COR-L47 (cell line): ENCODE data around the gene SLC44A2.

ENCODE experiments used
- DNase-seq: peaks from one replicate; lab custom pipeline; 2025; lab: John Stamatoyannopoulos, UW

The SLC44A2 gene

DNA sequence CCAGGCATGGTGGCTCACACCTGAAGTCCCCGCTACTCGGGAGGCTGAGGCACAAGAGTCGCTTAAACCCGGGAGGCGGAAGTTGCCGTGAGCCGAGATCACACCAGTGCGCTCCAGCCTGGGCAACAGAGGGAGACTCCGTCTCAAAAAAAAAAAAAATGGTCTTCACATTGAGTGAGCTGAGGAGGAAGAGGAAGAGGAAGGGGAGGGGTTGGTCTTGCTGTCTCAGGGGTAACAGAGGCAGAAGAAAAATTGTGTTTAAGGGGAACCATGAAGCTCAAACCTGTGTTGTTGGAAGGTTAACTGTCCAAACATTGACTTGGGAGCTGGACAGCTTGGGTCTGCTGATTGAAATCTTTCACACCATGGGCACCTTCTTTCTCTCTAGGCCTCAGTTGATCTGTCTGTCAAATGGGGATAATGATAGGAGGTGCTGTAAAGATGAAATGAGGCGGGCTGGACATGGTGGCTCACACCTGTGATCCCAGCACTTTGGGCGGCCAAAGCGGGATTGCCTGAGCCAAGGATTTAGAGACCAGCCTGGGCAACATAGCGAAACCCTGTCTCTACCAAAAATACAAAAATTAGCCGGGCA lies 9.8 kb upstream of the SLC44A2 start:
- no peak for DNase-seq

DNA sequence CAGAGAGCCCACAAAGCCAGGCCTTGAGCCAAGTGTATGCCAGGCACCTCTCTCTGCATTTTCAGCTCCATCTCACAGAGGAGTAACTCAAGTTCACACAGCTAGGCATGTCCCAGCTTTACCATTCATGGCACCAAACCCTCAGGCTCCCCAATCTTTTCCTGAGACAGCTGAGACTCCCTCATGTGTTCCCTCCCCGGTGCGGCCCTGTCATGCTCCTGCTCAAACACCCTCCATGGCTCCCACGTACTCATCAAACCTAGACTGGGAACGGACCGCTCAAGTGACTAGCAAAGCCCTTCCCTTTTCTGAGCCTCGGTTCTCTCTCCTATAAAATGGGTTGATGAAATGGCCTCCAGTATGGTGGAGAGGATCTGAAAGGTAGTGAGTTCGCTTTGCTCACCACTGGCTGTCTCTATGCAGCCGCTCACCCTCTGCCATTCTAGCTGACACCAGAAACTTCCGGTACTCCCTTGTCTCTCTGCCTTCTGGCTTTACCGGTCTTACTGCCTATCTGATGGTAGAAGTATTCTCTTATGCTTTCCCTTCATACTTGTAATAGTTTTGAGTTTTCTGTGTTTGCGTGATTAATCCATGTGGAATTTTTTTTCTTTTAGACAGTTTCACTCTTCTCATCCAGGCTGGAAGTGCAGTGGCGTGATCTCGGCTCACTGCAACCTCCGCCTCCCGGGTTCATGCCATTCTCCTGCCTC lies 7.8 kb upstream of the SLC44A2 start:
- no peak for DNase-seq

DNA sequence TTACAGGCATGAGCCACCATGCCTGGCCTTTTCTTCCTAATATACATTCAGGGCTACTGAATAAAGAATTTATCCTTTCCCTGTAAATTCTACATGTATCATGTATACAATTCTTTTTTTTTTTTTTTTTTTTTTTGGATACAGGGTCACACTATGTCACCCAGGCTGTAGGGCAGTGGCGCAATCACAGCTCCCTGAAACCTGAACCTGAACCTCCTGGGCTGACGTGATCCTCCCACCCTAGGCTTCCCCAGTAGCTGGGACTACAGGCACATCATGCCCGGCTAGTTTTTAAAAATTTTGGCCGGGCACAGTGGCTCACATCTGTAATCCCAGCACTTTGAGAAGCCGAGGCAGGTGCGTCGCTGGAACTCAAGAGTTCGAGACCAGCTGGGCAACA lies 6.5 kb upstream of the SLC44A2 start:
- DNase-seq: no peak

DNA sequence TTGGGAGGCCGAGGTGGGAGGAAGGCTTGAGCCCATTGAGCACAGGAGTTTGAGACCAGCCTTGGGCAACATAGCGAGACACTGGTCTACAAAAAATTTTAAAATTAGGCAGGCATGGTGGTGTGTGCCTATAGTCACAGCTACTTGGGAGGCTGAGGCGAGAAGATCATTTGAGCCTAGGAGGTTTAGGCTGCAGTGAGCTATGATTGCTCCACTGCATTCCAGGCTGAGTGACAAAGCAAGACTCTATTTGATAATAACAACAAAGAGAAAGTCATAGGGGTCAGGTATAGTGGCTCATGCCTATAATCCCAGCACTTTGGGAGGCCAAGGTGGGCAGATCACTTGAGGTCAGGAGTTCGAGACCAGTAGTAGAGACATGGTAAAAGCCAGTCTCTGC lies 4.6 kb upstream of the SLC44A2 start:
- DNase-seq: no peak

DNA sequence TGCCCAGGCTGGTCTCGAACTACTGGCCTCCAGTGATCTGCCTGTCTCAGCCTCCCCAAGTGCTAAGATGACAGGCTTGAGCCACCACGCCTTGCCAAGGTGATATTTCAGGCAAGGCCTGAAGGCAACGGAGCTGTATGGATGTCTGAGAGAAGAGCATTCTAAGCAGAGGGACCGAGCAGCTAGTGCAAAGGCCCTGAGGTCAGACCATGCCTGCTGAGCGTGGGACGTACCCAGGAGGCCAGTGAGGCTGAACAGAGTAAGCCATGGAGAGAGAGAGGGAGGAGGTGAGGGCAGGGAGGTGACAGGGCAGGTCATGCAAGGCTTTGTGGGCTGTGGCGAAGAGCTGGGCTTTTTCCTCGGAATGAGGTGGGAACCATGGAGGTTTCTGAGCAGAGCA lies 3.4 kb upstream of the SLC44A2 start:
- DNase-seq: no peak

DNA sequence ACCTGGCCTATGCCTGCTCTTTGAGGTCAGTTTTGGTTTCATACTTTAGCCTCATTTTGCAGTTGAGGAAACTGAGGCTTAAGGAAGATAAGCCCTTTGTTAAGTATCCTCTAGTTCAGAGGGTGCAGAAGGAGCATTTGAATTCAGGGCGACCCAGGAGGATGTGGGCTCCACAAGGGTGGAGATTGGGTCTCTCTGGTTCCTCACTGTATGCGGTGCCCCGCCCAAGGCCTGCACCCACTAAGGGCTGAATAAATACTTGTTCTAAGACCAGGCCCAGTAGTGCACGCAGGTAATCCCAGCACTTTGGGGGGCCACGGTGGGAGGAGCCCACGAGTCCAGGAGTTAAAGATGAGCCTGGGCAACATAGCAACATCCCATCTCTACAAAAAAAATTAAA lies 768 bp upstream of the SLC44A2 start:
- DNase-seq: no peak

DNA sequence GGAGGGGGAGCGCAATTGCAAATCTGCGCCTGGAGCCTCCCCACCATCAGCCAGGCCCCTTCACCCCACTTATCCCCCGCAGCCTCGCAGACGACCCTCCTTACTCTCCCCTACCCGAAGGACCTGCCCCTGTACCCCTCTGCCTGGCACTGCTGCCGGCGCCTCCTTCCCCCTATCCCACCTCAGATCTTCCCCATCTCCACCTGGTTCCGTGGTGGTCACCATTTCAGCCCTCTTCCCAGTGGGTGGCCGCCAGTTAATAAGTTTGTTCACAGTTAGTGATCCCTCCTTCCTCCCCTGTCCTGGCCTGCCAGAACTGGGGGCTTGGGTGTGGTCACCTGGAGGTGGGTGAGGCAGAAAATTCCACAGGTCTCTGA lies 397 bp downstream of the SLC44A2 start:
- no peak for DNase-seq

DNA sequence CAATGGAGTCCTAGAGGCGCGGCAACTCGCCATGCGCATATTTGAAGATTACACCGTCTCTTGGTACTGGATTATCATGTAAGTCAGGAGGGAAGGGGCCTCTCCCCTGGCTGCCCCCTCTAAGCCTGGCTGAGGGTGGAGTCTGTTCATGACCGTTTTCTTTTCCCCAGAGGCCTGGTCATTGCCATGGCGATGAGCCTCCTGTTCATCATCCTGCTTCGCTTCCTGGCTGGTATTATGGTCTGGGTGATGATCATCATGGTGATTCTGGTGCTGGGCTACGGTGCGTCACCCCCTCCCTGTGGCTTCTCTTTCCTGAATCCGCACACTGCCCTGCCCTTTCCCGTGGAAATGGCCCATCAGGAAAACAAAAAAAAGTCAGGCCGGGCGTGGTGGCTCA lies 6.5 kb downstream of the SLC44A2 start:
- DNase-seq: no peak

DNA sequence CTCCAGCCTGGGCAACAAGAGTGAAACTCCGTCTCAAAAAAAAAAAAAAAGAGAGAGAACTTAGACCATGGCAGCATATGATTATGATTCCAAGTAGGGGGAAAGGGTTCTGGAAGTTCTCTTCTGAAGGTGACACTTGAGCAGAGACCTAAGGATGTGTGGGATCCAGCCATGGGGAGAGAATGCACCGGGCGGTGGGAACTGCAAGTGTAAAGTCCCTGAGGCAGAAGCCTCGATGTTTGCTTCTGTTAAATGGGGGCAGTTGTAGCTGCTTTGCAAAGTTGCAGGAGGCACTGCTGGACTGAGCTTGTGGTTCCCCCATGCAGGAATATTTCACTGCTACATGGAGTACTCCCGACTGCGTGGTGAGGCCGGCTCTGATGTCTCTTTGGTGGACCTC lies 9.1 kb downstream of the SLC44A2 start:
- DNase-seq: no peak

DNA sequence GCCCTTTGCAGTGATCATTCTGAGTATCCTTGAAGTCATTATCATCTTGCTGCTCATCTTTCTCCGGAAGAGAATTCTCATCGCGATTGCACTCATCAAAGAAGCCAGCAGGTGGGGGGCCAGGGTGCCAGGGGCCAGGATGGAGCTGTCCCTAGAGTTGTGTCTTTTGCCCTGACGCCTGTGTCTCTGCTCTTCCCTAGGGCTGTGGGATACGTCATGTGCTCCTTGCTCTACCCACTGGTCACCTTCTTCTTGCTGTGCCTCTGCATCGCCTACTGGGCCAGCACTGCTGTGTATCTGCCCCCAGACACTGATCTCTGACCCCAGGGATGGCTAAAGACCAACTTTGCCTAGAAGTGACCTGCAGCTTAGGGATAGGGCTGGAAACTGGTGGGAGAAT lies 9.6 kb downstream of the SLC44A2 start:
- no peak for DNase-seq

DNA sequence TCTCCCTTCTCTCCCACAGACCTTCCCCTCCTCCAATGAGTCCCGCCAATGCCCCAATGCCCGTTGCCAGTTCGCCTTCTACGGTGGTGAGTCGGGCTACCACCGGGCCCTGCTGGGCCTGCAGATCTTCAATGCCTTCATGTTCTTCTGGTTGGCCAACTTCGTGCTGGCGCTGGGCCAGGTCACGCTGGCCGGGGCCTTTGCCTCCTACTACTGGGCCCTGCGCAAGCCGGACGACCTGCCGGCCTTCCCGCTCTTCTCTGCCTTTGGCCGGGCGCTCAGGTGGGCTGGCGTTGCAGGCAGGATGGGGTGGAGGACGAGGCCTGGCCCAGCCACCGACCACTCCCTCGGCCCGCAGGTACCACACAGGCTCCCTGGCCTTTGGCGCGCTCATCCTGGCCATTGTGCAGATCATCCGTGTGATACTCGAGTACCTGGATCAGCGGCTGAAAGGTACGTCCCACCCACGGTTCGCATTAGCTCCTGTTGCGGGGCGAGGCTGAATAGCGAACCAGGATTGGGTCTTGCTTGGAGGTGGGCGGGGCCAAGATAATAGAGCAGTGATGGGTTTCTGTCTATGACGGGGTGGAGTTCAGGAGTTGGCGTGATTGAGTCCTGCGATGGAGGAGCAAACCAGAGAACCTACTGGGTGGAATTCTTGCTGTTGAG lies 11.1 kb downstream of the SLC44A2 start:
- no peak for DNase-seq

DNA sequence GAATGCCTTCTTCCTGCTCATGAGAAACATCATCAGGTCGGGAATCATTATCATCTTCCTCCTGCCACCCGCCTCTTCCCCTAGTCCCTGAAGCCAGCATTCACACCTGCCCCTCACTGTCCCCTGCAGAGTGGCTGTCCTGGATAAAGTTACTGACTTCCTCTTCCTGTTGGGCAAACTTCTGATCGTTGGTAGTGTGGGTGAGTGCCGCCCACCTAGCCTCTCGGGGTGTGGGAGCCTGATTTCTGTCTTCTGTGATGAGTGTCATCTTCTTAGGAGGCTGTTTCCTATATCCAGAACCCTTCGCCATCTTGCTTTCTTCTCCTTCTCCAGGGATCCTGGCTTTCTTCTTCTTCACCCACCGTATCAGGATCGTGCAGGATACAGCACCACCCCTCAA lies 12.5 kb downstream of the SLC44A2 start:
- DNase-seq: no peak

DNA sequence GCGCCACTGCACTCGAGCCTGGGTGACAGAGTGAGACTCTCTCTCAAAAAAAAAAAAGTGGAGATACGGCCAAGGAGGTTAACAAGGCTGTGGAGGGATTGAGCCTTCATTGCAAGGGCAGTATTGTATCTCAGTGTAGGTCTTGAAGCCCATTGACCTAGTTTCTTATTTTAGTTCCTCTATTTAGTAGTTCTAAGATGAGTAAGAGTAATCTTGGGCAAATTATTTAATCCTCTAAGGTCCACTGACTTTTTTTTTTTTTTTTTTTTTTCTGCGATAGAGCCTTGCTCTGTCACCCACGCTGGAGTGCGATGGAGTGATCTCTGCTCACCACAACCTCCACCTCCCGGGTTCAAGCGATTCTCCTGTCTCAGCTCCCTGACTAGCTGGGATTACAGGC lies 14.5 kb downstream of the SLC44A2 start:
- DNase-seq: no peak

DNA sequence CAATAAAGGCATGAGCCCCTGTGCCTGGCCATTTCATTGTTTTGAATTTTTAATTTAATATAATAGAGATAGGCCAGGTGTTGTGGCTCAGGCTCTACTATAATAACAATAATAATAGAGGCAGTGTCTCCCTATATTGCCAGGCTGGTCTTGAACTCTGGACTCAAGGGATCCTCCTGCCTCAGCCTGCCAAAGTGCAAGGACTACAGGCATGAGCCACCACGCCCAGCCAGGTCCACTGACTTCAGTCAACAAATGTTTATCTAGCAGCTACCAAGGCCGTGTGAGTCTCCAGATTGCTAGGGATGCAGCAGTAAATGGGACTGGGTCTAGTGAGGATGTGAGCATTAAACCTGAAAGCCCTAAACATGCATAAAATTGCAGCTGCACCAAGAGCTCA lies 15.0 kb downstream of the SLC44A2 start:
- no peak for DNase-seq

DNA sequence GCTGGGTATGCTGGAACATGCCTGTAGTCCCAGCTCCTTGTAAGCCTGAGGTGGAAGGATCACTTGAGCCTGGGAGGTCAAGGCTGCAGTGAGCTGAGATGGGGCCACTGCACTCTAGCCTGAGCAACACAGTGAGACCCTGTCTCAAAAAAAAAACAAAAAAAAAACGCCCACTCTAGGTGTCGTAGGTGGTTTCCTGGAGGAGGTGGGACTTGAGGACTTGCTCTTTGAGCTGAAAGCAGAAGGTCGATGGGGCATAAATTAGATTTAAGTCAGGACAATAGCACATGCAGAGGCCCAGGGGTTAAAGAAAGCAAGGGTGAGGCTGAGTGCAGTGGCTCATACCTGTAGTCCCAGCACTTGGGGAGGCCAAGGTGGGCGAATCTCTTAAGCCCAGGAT lies 15.9 kb downstream of the SLC44A2 start:
- no peak for DNase-seq

DNA sequence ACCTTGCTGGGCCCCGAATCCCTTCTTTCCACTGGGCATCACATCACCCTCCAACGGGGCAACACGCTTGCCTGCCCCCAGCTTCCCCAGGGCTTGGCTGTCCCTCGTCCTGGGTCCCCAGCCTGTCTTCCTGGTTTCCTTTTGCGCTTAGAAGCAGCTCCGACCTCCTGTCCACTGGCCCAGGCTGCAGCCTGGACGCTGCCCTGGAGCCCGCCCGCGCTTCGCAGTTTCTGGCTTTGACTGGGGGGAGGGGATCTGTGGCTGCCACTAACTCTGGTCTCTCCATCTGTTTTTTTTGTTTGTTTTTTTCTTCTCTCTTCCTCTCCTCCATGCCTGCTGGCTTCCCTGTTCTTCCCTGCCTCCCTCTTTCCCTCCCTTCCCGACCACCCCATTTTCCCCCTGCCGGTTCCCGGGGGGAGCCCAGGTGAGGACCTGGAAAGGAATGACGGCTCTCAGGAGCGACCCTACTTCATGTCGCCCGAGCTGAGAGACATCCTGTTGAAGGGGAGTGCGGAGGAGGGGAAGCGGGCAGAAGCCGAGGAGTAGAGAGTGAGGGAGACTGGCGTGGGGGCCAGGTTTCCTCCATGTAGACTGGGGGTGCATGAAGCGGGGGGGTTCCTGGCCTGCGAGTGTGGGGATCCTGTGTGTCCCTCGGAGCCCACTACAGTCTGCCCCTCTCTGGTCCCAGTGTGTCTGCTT lies 17.3 kb downstream of the SLC44A2 start:
- DNase-seq: no peak

DNA sequence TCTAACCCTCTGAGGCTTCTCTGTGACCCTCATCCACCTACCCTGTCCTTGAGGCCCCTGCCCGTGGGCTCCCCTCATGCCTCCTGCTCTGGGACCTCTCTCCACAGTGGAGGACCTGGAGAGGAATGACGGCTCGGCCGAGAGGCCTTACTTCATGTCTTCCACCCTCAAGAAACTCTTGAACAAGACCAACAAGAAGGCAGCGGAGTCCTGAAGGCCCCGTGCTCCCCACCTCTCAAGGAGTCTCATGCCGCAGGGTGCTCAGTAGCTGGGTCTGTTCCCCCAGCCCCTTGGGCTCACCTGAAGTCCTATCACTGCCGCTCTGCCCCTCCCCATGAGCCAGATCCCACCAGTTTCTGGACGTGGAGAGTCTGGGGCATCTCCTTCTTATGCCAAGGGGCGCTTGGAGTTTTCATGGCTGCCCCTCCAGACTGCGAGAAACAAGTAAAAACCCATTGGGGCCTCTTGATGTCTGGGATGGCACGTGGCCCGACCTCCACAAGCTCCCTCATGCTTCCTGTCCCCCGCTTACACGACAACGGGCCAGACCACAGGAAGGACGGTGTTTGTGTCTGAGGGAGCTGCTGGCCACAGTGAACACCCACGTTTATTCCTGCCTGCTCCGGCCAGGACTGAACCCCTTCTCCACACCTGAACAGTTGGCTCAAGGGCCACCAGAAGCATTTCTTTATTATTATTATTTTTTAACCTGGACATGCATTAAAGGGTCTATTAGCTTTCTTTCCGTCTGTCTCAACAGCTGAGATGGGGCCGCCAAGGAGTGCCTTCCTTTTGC lies 18.0 kb downstream of the SLC44A2 start:
- no peak for DNase-seq

DNA sequence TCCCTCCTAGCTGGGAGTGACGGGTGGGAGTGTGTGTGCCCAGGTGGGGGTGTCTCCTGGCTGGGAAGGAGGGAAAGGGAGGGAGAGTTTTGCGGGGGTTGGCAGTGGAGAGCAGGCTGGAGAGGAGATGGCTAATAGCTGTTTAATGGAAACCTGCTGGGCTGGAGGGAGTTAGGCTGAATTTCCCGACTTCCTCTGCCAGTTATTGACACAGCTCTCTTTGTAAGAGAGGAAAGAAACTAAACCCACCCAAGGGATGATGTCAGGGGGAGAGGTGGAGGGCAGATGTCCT lies 18.6 kb downstream of the SLC44A2 start:
- no peak for DNase-seq

DNA sequence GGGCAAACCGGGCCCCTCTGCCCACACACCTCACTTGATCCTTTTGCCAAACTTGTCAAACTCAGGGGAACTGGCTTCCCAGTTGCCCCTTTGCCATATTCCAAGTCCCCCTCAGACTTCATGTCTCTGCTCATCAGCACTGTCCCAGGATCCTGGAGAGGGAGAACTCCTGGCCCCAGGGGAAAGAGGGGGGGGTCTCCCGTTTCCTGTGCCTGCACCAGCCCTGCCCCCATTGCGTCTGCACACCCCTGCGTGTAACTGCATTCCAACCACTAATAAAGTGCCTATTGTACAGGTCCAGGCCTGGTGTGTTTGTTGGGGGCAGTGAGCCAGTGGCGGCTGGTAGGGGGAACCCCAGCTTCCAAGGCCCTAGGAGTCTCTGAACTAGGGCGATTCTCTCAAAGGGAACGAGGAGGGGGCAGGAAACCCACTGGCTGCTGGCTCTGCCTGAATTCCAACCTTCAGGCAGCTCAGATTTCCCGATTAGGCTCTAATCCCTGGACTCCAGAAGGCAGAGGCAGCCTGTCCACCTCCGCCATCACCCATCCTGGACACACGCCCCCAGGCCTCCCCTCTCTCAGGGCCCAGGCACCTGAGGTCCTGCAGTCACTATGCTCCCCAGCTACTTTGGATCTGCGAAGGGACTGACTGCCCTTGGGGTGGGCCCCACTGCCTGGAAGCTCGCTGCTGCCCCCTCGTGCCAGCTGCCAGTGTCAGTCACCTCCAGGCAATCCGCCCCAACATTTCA lies 19.1 kb downstream of the SLC44A2 start:
- DNase-seq: peak; percentile 72

DNA sequence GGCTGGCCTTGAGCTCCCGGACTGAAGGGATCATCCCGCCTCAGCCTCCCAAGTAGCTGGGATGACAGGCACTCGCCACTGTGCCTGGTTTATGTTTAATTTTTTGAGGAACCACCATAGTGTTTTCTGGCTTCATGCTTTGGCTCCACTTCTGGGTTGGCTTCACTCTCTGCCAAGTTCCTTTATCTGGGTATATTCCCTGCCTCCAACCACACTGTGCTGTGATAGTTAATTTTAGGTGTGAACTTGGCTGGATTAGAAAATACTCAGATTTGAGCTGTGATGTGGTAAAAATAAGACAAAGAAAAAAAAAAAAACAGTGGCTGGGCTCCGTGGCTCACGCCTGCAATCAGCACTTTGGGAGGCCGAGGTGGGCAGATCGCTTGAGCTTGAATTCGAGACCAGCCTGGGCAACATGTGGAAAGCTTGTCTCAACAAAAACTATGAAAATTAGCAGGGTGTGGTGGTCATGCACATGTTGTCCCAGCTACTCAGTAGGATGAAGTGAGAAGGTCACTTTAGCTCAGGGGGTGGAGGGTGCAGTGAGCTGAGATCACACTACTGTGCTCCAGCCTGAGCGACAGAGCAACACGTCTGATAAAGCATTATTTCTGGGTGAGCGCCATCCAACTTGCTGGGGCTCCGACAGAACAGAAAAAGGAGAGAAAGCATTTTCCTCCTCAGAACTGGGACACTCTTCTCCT lies 21.3 kb downstream of the SLC44A2 start:
- DNase-seq: no peak

DNA sequence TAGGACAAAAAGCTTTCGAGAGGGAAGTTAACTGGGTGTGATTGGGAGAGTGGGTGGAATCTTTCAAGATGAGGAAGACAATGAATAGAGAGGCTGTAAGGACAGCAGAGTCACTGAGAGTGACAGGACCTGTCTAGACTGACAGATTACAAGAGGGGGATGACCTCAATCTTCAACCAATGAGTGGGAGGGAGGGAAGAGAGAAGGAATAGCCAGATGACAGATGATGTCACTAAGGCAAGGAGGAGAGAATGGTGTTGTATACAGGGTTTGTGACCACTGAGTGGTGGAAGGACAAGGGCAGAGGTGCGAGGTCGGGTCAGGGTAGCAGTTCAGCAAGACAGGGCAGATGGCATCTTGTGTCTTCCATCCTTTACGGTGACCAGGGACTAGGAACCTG lies 23.0 kb downstream of the SLC44A2 start:
- no peak for DNase-seq
